Activated naive CD8-positive, alpha-beta T cell (primary cell): ENCODE data around the gene PALD1.
A peak's percentile ranks its signal among the peaks of the same experiment; 100 is the strongest.
"Not testable (repeated sequence)": the region's sequence is repeated elsewhere in the genome, so short reads cannot be mapped to it uniquely, and the experiment has no call there.

Experiments
- H3K27ac Mint-ChIP-seq: one replicate; pipeline ENCODE4 v1.8.0; 2021; ENCODE audit warnings: mixed read lengths
- H3K27me3 Mint-ChIP-seq: one replicate; pipeline ENCODE4 v1.8.0; 2021; ENCODE audit warnings: mixed read lengths
- H3K36me3 Mint-ChIP-seq: one replicate; pipeline ENCODE4 v1.8.0; 2021; ENCODE audit warnings: mixed read lengths
- H3K4me1 Mint-ChIP-seq: one replicate; pipeline ENCODE4 v1.8.0; 2021; ENCODE audit warnings: low read depth, mixed read lengths
- H3K4me3 Mint-ChIP-seq: one replicate; pipeline ENCODE4 v1.8.0; 2021; ENCODE audit warnings: mild to moderate bottlenecking, mixed read lengths
- H3K9me3 Mint-ChIP-seq: one replicate; pipeline ENCODE4 v1.8.0; 2021; ENCODE audit warnings: low read depth, mixed read lengths

Gene PALD1

GRCh38 chr10:70602665-70603448 lies 124.3 kb downstream of the PALD1 start, which contains the start of gene PRF1:
TSS of gene PRF1 (minus strand) at chr10:70602741. CDS start at chr10:70600902, 1,839 bp downstream.
- H3K36me3 Mint-ChIP-seq, result peaks cover 6% of the 10 kb centered on the region
- peak within 1 kb of the TSS; percentile 91 for H3K4me3 Mint-ChIP-seq

GRCh38 chr10:70603449-70603801 lies 124.9 kb downstream of the PALD1 start:
- no peaks in the 10 kb centered on the region for H3K27me3 Mint-ChIP-seq
- H3K27ac Mint-ChIP-seq, result peak overlapping the region; percentile 97
- peaks cover 65% of the 10 kb centered on the region for H3K4me1 Mint-ChIP-seq
- H3K4me3 Mint-ChIP-seq, result peak overlapping the region; percentile 91
- H3K9me3 Mint-ChIP-seq, result peaks cover 4% of the 10 kb centered on the region
- peaks cover 6% of the 10 kb centered on the region for H3K36me3 Mint-ChIP-seq

More at GRCh38 chr10:70602665-70603448, 124.3 kb downstream of the PALD1 start, which contains the start of gene PRF1:
- Mint-ChIP-seq H3K9me3 (peaks cover 4% of the 10 kb centered on the region), H3K27me3 (no peaks in the 10 kb centered on the region), H3K4me1 (peaks cover 65% of the 10 kb centered on the region), H3K27ac (peak within 1 kb of the TSS; percentile 97)

- H3K36me3 Mint-ChIP-seq, result peaks cover 3% of the 10 kb centered on the region
- peak overlapping the region; percentile 91 for H3K4me3 Mint-ChIP-seq
- H3K9me3 Mint-ChIP-seq, result peaks cover 4% of the 10 kb centered on the region
- peaks cover 61% of the 10 kb centered on the region for H3K4me1 Mint-ChIP-seq
- H3K27me3 Mint-ChIP-seq, result no peaks in the 10 kb centered on the region
- peak overlapping the region; percentile 28 for H3K27ac Mint-ChIP-seq
Observed at GRCh38 chr10:70604106-70604505, 125.5 kb downstream of the PALD1 start.

GRCh38 chr10:70605161-70605560 lies 126.6 kb downstream of the PALD1 start:
- Mint-ChIP-seq H3K4me3 (no peak overlapping the region), H3K4me1 (peaks cover 56% of the 10 kb centered on the region), H3K27me3 (no peaks in the 10 kb centered on the region), H3K27ac (no peak overlapping the region), H3K9me3 (peaks cover 4% of the 10 kb centered on the region), H3K36me3 (no peaks in the 10 kb centered on the region)

GRCh38 chr10:70607936-70608335 lies 129.4 kb downstream of the PALD1 start:
- H3K27me3 Mint-ChIP-seq, result no peaks in the 10 kb centered on the region
- H3K4me1 Mint-ChIP-seq, result peaks cover 44% of the 10 kb centered on the region
- H3K36me3 Mint-ChIP-seq, result no peaks in the 10 kb centered on the region
- H3K4me3 Mint-ChIP-seq, result no peak overlapping the region
- peaks cover 4% of the 10 kb centered on the region for H3K9me3 Mint-ChIP-seq
- H3K27ac Mint-ChIP-seq, result no peak overlapping the region

- H3K36me3 Mint-ChIP-seq, result no peaks in the 10 kb centered on the region
- H3K27me3 Mint-ChIP-seq, result no peaks in the 10 kb centered on the region
- H3K4me1 Mint-ChIP-seq, result peaks cover 56% of the 10 kb centered on the region
- peak overlapping the region; percentile 91 for H3K27ac Mint-ChIP-seq
- no peaks in the 10 kb centered on the region for H3K9me3 Mint-ChIP-seq
- no peak overlapping the region for H3K4me3 Mint-ChIP-seq
Observed at GRCh38 chr10:70613941-70614340, 135.4 kb downstream of the PALD1 start.

GRCh38 chr10:70614364-70614763 lies 135.8 kb downstream of the PALD1 start:
- not testable (repeated sequence) for H3K4me3 Mint-ChIP-seq, H3K27me3 Mint-ChIP-seq, H3K9me3 Mint-ChIP-seq, H3K36me3 Mint-ChIP-seq
- Mint-ChIP-seq H3K4me1 (peaks cover 59% of the 10 kb centered on the region), H3K27ac (peak overlapping the region; percentile 47)

- peaks cover 5% of the 10 kb centered on the region for H3K9me3 Mint-ChIP-seq
- no peak overlapping the region for H3K27ac Mint-ChIP-seq
- H3K4me3 Mint-ChIP-seq, result no peak overlapping the region
- H3K36me3 Mint-ChIP-seq, result no peaks in the 10 kb centered on the region
- H3K4me1 Mint-ChIP-seq, result peaks cover 56% of the 10 kb centered on the region
- H3K27me3 Mint-ChIP-seq, result no peaks in the 10 kb centered on the region
Observed at GRCh38 chr10:70615211-70615610, 136.6 kb downstream of the PALD1 start.

- Mint-ChIP-seq H3K27ac (no peak overlapping the region), H3K4me1 (peaks cover 51% of the 10 kb centered on the region), H3K27me3 (no peaks in the 10 kb centered on the region), H3K4me3 (no peak overlapping the region), H3K36me3 (no peaks in the 10 kb centered on the region), H3K9me3 (peaks cover 5% of the 10 kb centered on the region)
Observed at GRCh38 chr10:70615784-70616522, 137.4 kb downstream of the PALD1 start.

- no peak overlapping the region for H3K4me3 Mint-ChIP-seq
Observed at GRCh38 chr10:70616761-70617160, 138.2 kb downstream of the PALD1 start.

More at GRCh38 chr10:70616761-70617160, 138.2 kb downstream of the PALD1 start:
- H3K36me3 Mint-ChIP-seq, result no peaks in the 10 kb centered on the region
- peaks cover 51% of the 10 kb centered on the region for H3K4me1 Mint-ChIP-seq
- peak overlapping the region; percentile 36 for H3K27ac Mint-ChIP-seq
- H3K9me3 Mint-ChIP-seq, result peaks cover 5% of the 10 kb centered on the region
- H3K27me3 Mint-ChIP-seq, result no peaks in the 10 kb centered on the region
